MV-4-11 (cell line): ENCODE results near the gene CSRP1.

Experiments
- DNase-seq: peaks from one replicate; lab custom pipeline; 2025; lab: John Stamatoyannopoulos, UW

Gene CSRP1

DNA sequence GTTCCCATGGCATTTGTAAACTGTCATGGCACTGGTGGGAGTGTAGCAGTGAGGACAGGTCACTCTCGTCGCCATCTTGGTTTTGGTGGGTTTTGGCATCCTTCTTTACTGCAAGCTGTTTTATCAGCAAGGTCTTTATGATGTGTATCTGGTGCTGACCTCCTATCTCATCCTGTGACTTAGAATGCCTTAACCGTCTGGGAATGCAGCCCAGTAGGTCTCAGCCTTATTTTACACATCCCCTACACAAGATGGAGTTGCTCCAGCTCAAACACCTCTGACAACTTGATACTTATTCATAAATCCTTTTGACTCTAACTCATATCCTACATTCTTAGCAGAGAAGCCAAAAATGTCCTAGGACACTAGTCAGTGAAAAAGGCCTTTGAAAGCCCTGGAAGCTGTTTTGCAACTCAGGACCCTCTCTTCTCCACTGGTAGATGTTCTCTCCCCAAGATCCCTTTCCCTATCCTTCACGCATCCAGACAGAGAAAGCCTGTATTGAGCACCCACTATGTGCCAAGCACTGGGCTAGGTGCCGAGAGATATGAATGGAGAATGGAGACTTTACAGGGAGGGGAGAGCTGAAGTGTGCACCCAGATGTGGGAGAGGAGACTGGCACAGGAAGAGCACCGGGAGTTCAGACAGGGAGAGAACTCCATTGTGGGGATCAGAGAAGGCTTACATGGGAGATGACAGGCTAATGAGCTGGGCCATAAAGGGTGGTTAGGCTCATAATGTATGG lies 6.7 kb upstream of the CSRP1 start:
- no peak for DNase-seq

DNA sequence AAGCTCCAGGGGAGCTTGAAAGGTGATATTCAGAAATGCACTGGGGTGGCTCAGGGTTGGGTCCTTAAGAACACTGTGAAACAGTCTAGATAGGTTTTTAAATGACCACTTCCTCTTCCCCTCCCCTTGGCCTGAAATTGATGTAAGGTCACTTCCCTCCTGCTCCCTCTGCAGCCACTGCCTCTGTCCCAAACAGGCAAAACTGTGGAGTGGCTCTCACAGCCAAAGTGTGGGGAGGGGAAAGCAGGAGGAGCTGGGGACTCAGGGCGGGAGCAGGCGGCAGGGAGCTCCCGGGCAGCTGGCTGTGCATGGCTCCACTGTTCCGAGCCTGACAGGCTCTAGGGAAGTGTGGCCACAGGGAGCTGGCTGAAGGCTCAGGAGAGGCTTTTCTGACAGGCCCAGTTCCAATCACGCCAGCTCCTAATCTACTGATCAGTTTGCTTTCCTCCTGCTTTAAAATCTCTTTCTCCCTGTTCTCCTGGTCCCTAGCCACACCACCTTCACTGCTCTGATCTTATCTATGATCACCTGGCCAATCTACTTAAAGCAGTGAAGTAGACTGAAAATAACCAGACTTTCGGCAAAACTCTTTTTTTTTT lies 5.1 kb upstream of the CSRP1 start:
- DNase-seq = peak; percentile 84

DNA sequence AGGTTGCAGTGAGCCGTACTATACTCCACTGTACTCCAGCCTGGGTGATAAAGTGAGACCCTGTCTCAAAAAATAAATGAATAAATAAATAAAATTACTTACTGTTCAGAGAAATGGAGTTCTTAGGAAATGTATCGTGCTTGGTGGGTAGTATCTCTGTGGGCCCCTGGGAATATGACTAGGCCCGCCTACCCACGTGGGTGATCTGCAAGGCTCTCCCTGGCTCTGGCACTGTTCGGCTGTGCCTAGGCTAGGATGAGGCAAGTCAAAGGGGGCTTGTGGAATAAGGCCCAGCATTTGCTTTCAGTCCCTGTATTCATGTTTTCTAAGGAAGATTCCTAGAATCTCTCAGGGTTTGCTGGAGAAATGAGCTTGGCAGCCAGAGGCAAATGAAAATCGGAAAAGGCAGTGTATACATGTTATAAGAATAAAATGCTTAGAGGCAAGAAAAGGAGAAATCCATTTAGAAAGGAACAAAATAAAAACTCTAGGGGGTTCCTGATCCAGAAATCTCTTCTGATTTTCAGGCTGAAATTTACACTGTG lies 4.5 kb upstream of the CSRP1 start:
- no peak for DNase-seq

DNA sequence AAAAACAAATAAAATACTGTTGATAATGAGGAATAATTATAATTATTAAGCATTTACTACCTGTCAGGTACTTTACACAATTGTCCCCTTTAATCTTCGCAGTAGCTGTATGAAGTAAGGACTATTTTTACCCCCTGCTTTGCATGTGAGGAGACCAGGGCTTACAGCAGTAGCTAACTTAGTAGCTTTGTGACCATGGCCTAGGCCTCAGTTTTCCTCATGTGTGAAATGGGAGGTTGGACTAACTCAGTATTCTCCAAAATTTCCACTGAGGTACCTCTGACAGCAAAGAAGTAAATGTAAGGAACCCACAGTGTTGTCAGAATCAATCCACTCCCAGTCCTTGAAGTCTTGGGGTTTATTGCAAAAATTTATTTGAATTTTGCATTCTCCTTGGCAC lies 3.8 kb upstream of the CSRP1 start:
- no peak for DNase-seq

DNA sequence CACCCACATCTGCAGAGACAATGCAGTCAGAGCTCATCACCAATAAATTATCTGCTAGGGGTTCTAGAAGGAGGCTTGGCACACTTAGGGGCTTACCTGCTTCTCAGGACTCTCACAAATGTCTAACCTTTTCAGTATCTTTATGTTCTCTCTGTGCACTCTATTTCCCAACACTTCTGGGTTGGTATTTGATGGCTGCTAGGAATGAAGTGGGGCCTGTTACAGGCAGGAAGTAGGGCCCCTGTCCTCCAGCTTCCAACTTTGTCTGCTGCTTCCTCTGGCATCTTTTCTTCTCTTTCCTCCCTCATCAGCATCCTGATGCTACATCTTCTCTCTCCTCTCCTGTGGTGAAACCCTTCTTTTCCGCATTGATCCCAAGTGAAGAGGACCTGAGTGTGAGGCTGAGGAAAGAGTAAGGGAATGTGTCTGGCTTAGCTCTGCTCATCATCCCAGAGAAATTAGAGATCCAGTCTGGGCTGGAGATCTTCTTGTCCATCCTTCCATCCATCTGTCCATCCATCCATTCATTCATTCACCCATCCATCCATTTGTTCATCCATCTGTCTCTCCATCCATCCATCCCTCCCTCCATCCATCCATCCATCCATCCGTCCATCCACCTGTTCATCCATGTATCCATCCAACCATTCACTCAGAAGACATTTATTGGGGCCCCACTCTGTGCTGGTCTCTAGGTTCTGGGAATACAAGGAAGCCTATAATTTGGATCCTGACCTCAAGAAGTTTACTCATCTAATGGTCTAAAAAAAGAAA lies 2.9 kb upstream of the CSRP1 start:
- DNase-seq = no peak

DNA sequence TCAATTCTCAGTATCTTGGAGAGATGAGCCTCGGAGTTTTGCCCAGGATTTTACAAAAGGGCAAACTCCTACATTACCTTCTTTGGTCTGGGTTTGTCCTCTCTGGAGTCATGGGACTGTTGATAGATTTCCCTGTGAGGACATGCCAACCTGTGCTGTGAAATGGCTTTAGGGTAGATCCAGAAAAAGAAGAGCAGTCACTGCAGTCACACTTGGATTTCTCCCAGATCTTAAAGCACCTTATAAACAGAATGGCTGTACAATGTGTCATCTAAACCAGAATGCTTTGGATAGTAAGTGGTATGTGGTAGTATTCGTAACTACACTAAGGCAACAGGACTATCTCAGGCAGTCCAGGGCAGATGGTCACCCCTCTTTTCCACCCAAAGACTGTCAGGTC lies 1.9 kb upstream of the CSRP1 start:
- DNase-seq = no peak

DNA sequence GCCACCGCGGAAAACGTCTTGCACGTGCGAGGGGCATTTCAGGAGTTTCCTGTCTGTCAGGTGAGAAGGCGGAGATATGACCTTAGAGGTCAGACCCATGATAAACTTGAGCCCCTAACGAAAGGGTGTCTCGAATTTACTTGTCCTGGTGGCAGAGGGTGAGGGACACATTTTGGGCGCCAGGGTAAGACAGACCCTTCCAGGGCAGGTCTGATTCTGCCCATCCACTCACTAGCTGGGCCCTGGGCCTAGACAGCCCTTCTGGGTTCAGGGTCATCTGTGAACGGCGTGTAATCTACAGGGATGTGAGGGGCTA lies 395 bp upstream of the CSRP1 start:
- DNase-seq = no peak

DNA sequence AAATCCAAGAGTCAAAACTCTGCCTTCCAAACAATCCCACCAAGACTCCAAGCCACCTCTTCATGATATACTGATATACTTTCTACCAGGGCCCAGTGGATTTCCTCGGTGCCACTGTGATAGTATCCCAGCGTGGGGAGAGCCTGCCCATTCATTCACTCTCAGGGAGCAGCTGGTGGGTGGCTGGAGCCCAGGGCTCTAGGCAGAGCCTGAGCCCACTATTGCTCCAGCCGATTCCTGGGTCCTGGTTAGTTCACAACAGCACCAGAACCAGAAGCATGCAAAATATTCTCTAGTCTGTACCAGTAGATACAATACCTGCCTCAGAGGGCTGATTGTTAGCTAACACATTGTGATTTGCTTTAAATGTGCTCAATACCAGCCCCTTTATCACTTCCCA lies 831 bp downstream of the CSRP1 start:
- DNase-seq = no peak

DNA sequence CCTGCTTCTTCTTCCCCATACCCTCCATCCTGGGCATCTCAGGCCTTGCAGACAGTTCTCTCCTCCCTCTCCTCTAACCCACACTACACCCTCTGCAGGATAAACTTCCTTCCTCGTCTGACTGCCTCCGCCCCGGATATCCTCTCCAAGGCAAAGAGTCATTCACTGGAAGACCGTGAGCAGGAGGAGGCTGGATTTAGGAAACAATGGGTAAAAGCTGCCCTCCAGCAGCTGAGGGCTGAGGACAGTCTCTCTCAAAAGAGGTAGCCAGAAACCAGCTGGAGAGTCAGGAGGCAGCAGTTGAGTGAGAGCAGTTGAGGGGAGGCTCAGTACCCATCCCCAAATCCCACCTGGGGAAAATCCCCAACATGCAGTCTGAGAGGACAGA lies 1.4 kb downstream of the CSRP1 start:
- no peak for DNase-seq

DNA sequence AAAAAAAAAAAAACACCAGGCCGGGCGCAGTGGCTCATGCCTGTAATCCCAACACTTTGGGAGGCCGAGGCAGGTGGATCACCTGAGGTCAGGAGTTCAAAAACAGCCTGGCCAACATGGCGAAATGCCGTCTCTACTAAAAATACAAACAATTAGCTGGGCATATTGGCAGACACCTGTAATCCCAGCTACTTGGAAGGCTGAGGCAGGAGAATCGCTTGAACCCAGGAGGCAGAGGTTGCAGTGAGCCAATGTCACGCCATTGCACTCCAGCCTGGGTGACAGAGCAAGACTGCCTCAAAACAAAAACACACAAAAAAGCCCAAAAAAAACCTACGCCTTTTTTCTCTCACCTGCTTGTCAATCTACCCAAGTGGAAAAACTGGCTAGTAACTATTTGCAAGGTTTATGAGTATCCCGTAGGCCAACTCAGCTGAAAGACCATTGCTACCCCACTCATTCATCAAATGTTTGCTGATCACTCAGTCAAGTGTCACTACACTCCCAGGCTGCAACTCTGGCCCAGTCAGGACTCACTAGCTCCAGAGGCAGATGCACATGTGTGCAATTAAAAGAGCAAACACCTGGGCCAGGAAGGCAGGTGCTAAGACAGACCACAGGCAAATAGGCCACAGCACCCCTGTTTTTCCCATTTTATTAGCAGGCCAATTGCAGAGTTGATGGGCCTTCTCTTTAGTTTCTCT lies 2.0 kb downstream of the CSRP1 start:
- DNase-seq = no peak

DNA sequence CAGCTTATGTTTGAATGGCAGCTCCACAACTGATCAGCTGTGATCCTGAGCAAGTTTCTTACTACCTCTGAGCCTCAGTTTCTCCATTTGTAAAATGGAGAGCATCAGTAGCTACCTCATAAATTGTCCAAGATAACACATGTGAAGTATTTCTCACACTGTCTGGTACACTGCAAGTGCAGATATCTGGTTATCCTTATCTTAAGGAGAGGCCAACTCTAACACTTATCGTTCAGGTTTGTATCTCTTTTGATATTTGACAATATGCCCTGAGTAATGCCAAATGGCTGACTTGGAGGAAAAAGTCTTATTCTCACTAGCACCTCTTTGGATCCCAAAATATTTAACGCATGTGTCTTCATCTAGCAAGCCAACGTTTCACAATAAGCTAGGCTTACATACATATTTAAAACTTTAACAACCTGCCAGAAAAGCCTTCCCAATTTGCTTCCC lies 2.7 kb downstream of the CSRP1 start:
- no peak for DNase-seq

DNA sequence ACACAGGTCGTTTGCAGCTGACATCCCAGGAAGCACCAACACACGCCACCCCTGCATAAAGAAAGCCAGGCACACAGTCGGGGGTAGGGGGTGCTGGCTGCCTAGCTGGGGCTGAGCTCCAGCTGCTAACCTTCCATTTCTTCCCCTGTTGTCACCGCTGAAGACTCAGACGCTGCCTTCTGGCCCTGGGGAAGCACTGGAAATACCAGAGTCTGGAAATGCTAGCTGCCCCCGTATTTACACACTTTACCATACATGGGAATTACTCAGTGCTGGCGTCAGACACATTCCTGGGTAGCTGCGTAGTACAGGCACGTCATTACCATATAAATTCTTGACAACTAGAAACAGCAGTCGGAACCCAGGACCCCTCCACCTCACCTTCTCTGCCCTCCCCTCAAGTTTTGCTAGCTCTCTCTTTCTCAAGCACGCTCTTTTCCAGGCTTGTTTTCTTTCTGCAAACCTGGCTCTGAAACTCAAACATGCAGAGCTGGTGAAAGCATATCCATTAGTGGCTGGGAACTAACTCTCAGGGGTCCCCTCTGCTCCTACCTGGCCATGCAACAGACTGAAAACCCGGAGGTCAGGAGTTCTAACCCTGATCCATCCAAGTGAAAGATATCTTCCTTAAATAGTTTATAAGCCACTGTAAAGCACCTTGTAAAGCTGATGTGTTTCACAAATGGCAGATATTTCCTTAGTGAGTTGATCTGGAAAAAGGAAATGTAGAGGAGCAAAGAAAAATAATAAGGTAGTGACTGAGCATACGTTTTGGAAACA lies 3.3 kb downstream of the CSRP1 start:
- no peak for DNase-seq

DNA sequence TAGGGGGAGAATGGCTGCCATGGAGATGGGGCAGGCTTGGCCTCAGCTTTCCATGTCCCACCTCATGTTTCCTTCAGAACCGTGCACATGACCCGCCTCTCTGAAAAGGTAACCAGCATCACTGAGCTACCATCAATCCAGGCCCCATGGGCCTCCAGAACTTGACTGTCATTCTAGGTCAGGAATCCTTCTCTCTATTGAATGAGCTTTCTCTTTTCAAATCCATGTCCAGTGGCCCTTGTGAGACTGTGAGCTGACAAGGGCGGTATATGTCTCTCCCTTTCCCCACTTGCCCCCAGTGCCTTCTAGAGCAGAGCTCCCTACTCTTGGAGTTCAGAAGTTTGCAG lies 4.4 kb downstream of the CSRP1 start:
- DNase-seq = no peak

DNA sequence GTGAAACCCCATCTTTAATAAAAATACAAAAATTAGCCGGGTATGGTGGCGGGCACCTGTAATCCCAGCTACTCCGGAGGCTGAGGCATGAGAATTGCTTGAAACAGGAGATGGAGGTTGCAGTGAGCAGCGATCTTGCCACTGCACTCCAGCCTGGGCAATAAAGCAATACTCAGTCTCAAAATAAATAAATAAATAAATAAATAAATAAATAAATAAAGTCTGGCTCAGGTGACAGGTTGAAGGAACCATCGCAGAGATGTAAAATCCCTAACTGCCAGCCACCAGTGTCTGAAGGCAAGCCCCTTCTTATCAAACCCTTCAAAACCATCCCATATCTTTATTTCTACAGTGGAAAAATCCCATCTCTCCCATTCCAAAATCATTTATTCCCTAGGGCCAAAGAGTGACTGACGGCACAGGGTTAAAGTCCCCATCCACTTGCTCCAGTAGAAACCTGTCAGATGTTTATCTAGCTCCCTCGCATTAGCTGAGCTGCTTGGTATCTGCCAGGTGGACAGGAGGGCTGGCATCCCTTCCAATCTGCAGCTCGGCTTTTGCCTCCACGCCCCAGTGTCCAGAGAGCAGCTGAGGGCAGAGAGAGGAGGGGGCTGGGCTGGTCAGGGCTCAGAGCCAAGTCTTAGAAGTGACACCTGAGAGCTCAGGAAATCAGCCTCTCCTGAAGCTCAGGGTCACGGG lies 5.0 kb downstream of the CSRP1 start:
- DNase-seq = no peak

DNA sequence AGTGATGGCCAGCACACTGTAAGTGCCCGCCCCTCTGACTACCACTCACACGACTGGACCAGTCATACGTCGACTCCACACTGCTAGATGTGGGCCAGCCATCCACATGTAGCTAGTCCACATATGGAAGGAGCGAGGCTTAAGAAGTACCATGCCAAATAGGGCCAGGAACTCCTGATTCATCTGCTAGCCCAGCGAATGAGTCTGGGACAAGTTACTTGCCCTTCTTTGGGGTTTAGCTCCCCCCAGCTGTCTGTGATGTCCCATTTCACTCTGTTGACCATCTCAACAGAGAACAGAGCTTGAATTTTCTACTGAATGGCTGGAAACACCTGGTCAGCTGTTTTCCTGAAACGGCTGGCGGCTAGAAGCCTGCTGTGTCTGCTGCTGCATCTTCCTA lies 5.8 kb downstream of the CSRP1 start:
- DNase-seq = no peak

DNA sequence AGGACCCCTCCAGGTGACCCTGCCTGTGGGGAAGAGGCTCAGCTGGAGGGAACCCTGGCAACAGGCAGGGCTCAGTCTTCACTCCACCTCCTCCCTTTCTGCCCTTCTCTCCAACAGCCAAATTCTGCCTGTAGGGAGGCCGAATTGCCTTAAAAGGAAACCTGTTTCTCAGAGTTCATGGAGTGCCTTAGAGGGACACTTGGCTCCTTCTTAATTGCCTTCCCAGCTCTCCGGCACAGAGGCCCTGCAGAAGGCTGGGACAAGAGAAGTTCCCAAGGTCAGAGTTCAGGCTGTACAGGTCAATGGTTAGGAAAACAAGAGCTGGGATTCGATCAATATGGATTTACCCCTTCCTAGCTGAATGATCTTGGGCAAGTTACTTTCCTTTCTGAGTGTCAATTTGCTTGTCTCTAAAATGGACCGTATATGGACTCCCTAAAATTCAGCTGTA lies 6.2 kb downstream of the CSRP1 start:
- no peak for DNase-seq

DNA sequence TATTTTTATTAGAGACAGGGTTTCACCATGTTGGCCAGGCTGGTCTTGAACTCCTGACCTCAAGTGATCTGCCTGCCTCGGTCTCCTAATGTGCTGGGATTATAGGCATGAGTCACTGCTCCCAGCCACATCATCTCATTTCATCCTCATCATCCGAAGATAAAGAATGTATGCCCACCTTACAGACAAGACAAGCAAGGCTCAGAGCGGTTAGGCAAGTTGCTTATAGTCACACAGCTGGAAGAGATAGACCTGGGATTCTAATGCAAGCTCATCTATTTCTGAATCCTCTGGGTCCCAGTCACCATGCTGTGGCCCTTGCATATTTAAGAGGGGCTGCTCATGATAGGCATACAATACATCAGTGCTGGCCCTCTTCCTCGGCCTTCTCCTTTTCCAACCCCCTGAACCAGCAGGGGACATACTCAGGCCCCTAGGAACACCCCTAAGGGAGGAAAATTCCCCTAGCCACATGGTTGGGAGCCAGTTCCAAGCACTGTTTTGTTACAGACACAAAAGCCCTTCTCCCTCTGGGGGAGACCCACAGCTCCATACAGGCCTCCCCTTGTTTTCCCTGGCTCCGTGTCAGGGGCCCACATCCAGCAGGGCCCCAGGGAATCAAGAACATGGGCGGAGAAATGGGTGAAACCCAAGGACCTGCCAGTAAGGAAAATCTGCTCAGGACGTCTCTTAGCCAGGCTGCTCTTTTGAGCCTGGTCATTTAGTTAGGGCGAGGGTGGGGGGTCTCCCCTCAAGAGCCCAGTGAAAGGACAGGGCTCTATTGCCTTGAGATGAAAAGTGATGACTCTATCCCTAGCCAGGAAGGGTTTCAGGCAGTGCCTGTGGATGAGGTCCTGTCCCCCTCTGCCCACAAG lies 6.9 kb downstream of the CSRP1 start:
- DNase-seq = no peak

DNA sequence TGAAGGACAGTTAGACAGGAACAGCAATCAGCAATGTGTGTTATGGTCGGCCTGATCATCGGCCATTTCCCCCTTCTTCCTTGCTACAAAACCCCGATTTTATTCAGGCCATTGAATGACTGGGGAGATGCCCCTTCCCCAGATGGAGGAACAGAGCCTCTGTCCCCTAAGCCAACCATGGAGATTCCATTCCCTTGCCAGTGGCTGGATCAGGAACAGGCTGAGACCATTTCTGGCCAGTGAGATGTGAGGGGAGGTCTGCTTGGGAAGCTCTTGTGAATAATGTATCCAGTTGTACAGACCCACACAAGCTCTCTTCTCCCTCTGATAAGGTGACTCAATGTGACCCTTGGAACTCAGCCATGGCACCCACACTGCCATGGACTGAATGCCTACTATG lies 7.7 kb downstream of the CSRP1 start:
- no peak for DNase-seq

DNA sequence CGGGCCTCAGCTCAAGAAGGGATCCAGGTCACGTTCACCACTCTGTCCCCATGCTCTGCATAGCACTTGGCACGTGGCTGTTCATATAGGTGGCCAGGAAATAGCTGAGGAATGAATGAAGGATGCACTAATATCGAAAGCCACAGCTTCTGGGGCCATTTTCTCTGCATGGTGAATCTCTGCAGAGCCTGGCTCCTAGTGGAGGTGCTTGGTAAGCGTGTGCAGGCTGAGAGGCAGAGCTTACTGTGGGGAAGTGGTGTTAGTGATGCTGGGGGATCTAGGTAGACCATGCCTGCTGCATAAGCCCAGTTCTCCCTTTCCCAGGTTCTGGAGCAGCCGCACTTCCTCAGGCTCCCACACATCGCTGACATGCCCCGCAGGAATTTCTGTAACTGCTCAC lies 8.3 kb downstream of the CSRP1 start:
- DNase-seq = no peak

DNA sequence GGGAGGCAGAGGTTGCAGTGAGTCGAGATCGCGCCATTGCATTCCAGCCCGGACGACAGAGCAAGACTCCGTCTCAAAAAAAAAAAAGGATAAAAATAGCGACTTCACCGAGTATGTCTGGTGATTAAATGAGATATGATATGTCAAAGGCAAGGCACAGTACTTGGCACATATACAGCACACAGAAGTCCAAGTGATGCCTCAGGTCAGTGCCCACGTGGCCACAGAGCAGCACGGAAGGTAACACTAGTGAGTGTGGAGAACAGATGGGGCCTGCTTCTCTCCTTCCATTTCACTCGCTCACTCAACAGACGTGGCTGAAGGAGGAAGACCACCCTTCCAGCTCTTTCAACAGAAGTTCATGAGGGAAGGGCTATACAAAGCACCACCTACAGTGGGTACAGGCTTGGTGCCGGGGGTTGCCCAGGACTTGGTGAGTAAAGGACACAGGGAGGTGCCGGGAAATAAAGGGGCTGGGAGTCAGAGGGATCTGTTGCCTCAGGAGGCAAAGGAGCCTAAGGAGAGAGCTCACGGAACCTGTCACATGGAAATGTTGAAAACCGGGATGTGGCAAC lies 8.9 kb downstream of the CSRP1 start:
- no peak for DNase-seq
